ENCODE data around the gene XPO1.
"Not testable (repeated sequence)": the region's sequence is repeated elsewhere in the genome, so short reads cannot be mapped to it uniquely, and the experiment has no call there.

XPO1 gene

DNA sequence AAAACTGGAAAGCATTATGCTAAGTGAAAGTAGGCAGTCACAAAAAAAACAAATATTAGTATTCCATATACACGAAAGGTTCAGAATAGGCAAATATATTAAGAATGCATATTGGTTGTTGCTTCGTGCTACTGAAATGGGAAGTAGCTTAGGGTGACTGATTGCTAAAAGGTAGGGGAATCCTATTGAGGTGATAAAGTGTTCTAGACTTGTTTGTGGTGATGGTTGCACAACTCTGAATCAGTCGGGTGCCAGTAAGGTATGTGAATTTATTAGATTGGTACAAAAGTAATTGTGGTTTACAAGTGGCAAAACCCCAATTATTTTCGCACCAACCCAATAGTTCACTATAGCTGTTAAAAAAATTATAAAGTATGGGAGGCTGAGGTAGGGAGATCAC lies 88.0 kb downstream of the XPO1 start:
- in situ Hi-C loops (cut with MboI; ENCODE audit: low sequenced_read_pairs) = no loop called here
- Histone ChIP-seq H3K9me3 (no peaks in the 10 kb centered on the region), H3K4me1 (no peaks in the 10 kb centered on the region), H3K27me3 (ENCODE audit: low read depth) (no peaks in the 10 kb centered on the region), H3K36me3 (replicated peaks) (no peaks in the 10 kb centered on the region), H3K4me3 (no peak overlapping the region)
- no peak for DNase-seq (ENCODE audit: low spot score in 2 of 2)

DNA sequence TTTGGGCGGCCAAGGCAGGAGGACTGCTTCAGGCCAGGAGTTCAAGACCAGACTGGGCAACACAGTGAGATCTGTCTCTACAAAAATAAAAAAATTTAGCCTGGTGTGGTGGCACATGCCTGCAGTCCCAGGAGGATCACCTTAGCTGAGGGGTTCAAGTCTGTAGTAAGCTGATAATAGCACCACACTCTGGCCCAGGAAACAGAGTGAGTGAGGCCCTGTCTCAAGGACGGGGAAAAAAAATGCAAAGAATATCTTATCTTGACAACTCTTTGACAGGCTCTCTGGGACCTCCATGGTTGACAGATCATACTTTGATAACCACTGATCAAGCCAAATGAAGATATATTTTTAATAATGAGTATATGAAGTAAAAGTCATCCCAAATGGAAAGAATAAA lies 89.9 kb downstream of the XPO1 start:
- H3K4me1 ChIP-seq = no peaks in the 10 kb centered on the region
- in situ Hi-C loops (cut with MboI; ENCODE audit: low sequenced_read_pairs) = no loop called here
- H3K4me3 ChIP-seq = no peak overlapping the region
- no peaks in the 10 kb centered on the region for H3K27me3 ChIP-seq (ENCODE audit: low read depth)
- DNase-seq (ENCODE audit: low spot score in 2 of 2) = no peak
- H3K9me3 ChIP-seq = no peaks in the 10 kb centered on the region
- H3K36me3 ChIP-seq (replicated peaks) = no peaks in the 10 kb centered on the region

DNA sequence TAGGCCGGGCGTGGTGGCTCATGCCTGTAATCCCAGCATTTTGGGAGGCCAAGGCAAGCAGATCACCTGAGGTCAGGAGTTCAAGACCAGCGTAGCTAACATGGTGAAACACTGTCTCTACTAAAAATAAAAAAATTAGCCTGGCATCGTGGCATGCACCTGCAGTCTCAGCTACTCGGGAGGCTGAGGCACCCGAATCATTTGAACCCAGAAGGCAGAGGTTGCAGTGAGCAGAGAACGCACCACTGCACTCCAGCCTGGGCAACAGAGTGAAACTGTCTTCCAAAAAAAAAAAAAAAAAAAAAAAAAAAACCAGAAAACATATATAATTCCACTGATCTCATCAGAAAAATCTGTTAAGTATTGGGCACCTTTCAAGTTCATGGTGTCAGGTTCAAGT lies 91.2 kb downstream of the XPO1 start:
- H3K4me1 ChIP-seq; in situ Hi-C loops (cut with MboI; ENCODE audit: low sequenced_read_pairs); H3K4me3 ChIP-seq; H3K9me3 ChIP-seq; H3K36me3 ChIP-seq (replicated peaks); DNase-seq (ENCODE audit: low spot score in 2 of 2); H3K27me3 ChIP-seq (ENCODE audit: low read depth): not testable (repeated sequence)

DNA sequence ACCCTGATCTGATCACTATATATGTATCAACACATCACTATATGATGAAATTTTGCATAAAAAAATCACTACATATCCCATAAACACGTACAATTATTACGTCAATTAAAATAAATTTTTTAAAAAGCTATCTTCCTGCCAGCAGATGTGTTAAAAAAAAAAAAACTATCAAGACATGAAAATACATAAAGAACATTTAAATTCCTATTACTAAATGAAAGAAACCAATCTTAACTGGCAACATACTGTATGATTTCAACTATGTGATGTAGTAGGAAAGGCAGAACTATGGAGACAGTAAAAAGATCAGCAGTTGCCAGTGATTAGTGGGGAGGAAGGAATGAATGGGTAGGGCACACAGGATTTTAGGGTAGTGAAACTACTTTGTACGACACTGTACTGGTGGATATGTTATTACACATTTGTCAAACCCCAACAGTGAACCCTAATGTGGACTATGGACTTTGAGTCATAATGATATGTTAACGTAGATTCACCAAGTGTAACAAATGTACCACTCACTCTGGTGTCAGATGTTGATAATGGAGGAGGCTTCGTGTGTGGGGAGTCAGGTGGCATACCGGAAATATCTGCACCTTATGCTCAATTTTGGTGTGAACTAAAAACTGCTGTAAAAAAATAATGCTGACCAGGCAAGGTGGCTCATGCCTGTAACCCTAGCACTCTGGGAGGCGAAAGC lies 94.7 kb downstream of the XPO1 start:
- H3K4me3 ChIP-seq = no peak overlapping the region
- peaks cover 10% of the 10 kb centered on the region for H3K4me1 ChIP-seq
- H3K9me3 ChIP-seq = no peaks in the 10 kb centered on the region
- in situ Hi-C loops (cut with MboI; ENCODE audit: low sequenced_read_pairs) = no loop called here
- H3K27me3 ChIP-seq (ENCODE audit: low read depth) = no peaks in the 10 kb centered on the region
- no peaks in the 10 kb centered on the region for H3K36me3 ChIP-seq (replicated peaks)
- DNase-seq (ENCODE audit: low spot score in 2 of 2) = no peak

DNA sequence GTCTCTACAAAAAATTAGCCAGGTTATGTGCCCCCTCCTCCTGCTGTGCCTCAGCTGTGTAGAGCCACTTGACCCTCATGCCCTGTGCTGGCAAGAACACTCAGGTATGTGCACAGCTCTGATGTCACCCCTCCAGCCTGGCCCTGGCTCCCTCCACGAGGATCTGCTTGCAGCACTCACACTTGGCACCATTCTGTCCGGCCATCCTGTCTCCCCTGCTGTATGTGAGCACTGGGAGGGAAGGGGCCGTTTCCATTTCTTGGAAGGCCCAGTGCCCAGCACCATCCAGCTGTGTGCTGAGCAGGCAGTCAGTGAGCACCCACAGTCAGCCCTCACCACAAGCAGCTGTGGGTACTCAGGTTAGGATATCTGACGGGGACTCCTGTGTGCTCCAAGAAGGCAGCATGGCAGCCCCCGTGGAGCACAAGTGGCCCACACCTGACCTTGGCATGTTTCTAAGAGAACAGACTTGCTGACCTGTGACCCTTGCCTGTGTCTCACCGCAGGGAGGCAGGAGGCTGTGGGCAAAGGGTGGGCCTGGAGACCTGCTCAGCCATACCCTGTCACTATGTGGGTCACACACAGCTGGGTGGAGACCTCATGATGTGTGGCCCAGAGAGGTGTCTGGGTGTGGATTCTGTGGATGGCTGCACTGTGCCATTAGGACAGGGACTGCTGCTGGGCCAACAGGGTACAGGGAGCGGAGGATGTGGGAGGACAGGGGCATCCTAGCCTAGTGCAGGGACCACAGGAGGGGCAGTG lies 98.7 kb downstream of the XPO1 start:
- no peaks in the 10 kb centered on the region for H3K36me3 ChIP-seq (replicated peaks)
- in situ Hi-C loops (cut with MboI; ENCODE audit: low sequenced_read_pairs) = no loop called here
- no peaks in the 10 kb centered on the region for H3K27me3 ChIP-seq (ENCODE audit: low read depth)
- peaks cover 7% of the 10 kb centered on the region; the same call in 1 of the 2 replicates for H3K9me3 ChIP-seq
- DNase-seq (ENCODE audit: low spot score in 2 of 2) = no peak
- H3K4me3 ChIP-seq = no peak overlapping the region
- H3K4me1 ChIP-seq = peaks cover 10% of the 10 kb centered on the region

DNA sequence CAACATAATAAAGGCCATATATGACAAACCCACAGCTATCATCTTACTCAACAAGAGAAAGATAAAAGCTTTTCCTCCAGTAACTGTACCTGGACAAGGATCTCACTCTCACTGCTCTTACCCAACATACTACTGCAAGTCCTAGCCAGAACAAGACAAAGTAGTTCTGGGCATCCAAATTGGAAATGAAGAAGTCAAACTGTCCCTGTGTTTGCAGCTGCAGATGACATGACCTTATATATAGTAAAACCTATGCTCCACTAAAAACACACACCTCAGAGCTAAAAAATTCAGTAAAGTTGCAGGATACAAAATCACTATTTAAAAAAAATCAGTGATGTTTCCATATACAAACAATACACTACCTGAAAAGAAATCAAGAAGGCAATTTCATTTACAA lies 99.5 kb downstream of the XPO1 start:
- peaks cover 7% of the 10 kb centered on the region; the same call in 1 of the 2 replicates for H3K9me3 ChIP-seq
- no peaks in the 10 kb centered on the region for H3K36me3 ChIP-seq (replicated peaks)
- no peaks in the 10 kb centered on the region for H3K27me3 ChIP-seq (ENCODE audit: low read depth)
- peaks cover 10% of the 10 kb centered on the region for H3K4me1 ChIP-seq
- no peak for DNase-seq (ENCODE audit: low spot score in 2 of 2)
- H3K4me3 ChIP-seq = no peak overlapping the region
- in situ Hi-C loops (cut with MboI; ENCODE audit: low sequenced_read_pairs) = no loop called here

- Histone ChIP-seq H3K36me3 (replicated peaks) (no peaks in the 10 kb centered on the region), H3K4me1 (peaks cover 4% of the 10 kb centered on the region; the same call in 1 of the 2 replicates), H3K27me3 (ENCODE audit: low read depth) (no peaks in the 10 kb centered on the region), H3K4me3 (no peak overlapping the region), H3K9me3 (peaks cover 7% of the 10 kb centered on the region; the same call in 1 of the 2 replicates)
- in situ Hi-C loops (cut with MboI; ENCODE audit: low sequenced_read_pairs) = no loop called here
- DNase-seq (ENCODE audit: low spot score in 2 of 2) = no peak
Observed at GRCh38 chr2:61437170-61437569, 101.0 kb downstream of the XPO1 start.

DNA sequence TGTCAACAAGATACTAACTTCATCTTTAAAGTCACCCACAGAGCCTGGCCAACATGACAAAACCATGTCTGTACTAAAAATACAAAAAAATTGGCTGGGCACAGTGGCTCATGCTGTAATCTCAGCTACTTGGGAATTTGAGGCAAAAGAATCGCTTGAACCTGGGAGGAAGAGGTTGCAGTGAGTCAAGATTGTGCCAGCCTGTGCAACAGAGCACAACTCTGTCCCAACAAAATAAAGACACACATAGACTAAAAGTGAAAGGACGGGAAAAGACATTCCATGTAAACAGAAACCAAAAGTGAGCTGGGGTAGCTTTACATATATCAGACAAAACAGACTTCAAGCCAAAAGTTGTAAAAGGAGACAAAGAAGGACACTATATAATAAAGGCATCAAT lies 102.1 kb downstream of the XPO1 start:
- no peak for DNase-seq (ENCODE audit: low spot score in 2 of 2)
- in situ Hi-C loops (cut with MboI; ENCODE audit: low sequenced_read_pairs) = no loop called here
- Histone ChIP-seq H3K4me1 (no peaks in the 10 kb centered on the region), H3K27me3 (ENCODE audit: low read depth) (no peaks in the 10 kb centered on the region), H3K9me3 (peaks cover 7% of the 10 kb centered on the region; the same call in 1 of the 2 replicates), H3K36me3 (replicated peaks) (no peaks in the 10 kb centered on the region), H3K4me3 (no peak overlapping the region)

GRCh38 chr2:61435291-61435690 lies 102.9 kb downstream of the XPO1 start:
- Histone ChIP-seq H3K36me3 (replicated peaks) (no peaks in the 10 kb centered on the region), H3K4me1 (no peaks in the 10 kb centered on the region), H3K27me3 (ENCODE audit: low read depth) (no peaks in the 10 kb centered on the region), H3K4me3 (no peak overlapping the region), H3K9me3 (peaks cover 7% of the 10 kb centered on the region; the same call in 1 of the 2 replicates)
- no peak for DNase-seq (ENCODE audit: low spot score in 2 of 2)
- in situ Hi-C loops (cut with MboI; ENCODE audit: low sequenced_read_pairs) = no loop called here

GRCh38 chr2:61434314-61434713 lies 103.8 kb downstream of the XPO1 start:
- H3K36me3 ChIP-seq (replicated peaks) = no peaks in the 10 kb centered on the region
- DNase-seq (ENCODE audit: low spot score in 2 of 2) = no peak
- in situ Hi-C loops (cut with MboI; ENCODE audit: low sequenced_read_pairs) = no loop called here

GRCh38 chr2:61433606-61434005 lies 104.5 kb downstream of the XPO1 start:
- Histone ChIP-seq H3K27me3 (ENCODE audit: low read depth) (no peaks in the 10 kb centered on the region), H3K9me3 (peaks cover 7% of the 10 kb centered on the region; the same call in 1 of the 2 replicates), H3K36me3 (replicated peaks) (no peaks in the 10 kb centered on the region), H3K4me3 (no peak overlapping the region), H3K4me1 (no peaks in the 10 kb centered on the region)
- in situ Hi-C loops (cut with MboI; ENCODE audit: low sequenced_read_pairs) = no loop called here
- DNase-seq (ENCODE audit: low spot score in 2 of 2) = no peak

More at GRCh38 chr2:61434314-61434713, 103.8 kb downstream of the XPO1 start:
- Histone ChIP-seq H3K4me3 (no peak overlapping the region), H3K27me3 (ENCODE audit: low read depth) (no peaks in the 10 kb centered on the region), H3K9me3 (peaks cover 7% of the 10 kb centered on the region; the same call in 1 of the 2 replicates), H3K4me1 (no peaks in the 10 kb centered on the region)

DNA sequence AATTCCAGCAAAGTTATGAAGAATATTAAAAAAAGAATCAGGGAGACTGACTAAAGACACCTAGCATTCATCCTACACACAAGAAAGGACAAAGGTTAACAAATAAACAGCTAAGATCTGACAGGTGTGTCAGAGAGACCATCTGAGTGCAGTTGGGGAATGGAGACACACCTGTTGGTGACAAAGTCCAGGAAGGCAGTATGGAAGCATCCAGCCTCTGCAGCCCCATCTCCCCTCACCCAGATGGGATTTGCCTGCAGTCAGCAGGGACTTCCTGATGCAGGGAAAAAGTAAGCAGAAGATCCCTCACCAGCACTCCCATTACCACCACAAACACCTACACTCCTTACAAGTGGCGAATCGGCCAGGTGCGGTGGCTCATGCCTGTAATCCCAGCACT lies 105.2 kb downstream of the XPO1 start:
- in situ Hi-C loops (cut with MboI; ENCODE audit: low sequenced_read_pairs) = no loop called here
- Histone ChIP-seq H3K36me3 (replicated peaks) (no peaks in the 10 kb centered on the region), H3K27me3 (ENCODE audit: low read depth) (no peaks in the 10 kb centered on the region), H3K4me1 (0 out of 2 replicates have a peak, but pooled peaks cover 2% of the 10 kb centered on the region), H3K4me3 (no peak overlapping the region), H3K9me3 (peaks cover 6% of the 10 kb centered on the region; the same call in 1 of the 2 replicates)
- no peak for DNase-seq (ENCODE audit: low spot score in 2 of 2)

- Histone ChIP-seq H3K36me3 (replicated peaks) (no peaks in the 10 kb centered on the region; the same call in 1 of the 2 replicates), H3K27me3 (ENCODE audit: low read depth) (no peaks in the 10 kb centered on the region), H3K4me3 (no peak overlapping the region), H3K4me1 (0 out of 2 replicates have a peak, but pooled peaks cover 2% of the 10 kb centered on the region), H3K9me3 (no peaks in the 10 kb centered on the region)
- no peak for DNase-seq (ENCODE audit: low spot score in 2 of 2)
- in situ Hi-C loops (cut with MboI; ENCODE audit: low sequenced_read_pairs) = no loop called here
Observed at GRCh38 chr2:61431345-61431744, 106.8 kb downstream of the XPO1 start.

Data from HAP-1 (cell line).